ENCODE results near the gene PPM1E. TPM values are rescaled to one million over a fixed set of nuclear protein-coding genes. Genes with fewer than 3 reads are reported as not detected.

PPM1E gene
- polyA plus RNA-seq, 3 donors: not detected

- H3K4me2 ChIP-seq (replicated peaks; ENCODE audit: extremely low read depth, low read length, poor library complexity, severe bottlenecking): no peak overlapping the region
- H3K9me3 Mint-ChIP-seq: no peaks in the 10 kb centered on the region
- no peaks in the 10 kb centered on the region for H3K4me1 Mint-ChIP-seq
- no peak overlapping the region for H3K27ac Mint-ChIP-seq
- H3K36me3 Mint-ChIP-seq: peaks cover 38 to 49% of the 10 kb centered on the region in 2 donors
- TF ChIP-seq CTCF (IDR thresholded peaks at IDR 0.05): no peak
- H3K4me3 ChIP-seq (replicated peaks in 1 of 3; ENCODE audit: low read depth in 2 of 3, low read length in 3 of 3): no peak overlapping the region
- no peak overlapping the region for H2AFZ ChIP-seq (ENCODE audit: insufficient read depth, low read depth, low read length, poor library complexity, severe bottlenecking)
- DNase-seq: no peak
- no peak overlapping the region for H3K27ac ChIP-seq (ENCODE audit: low read depth in 1 of 2, low read length in 2 of 2)
- H3K27me3 Mint-ChIP-seq (ENCODE audit: low read depth in 3 of 3): no peaks in the 10 kb centered on the region
- no peaks in the 10 kb centered on the region for H3K79me2 ChIP-seq (ENCODE audit: insufficient read depth, low read length)
- H3K9ac ChIP-seq (ENCODE audit: insufficient read depth, low read length, poor library complexity, severe bottlenecking): no peak overlapping the region
- no peaks in the 10 kb centered on the region for H3K4me1 ChIP-seq (ENCODE audit: control insufficient read depth in 1 of 2, insufficient read depth in 2 of 2, low read length in 2 of 2)
- H3K9me3 ChIP-seq (replicated peaks in 1 of 2; ENCODE audit: control insufficient read depth in 1 of 2, insufficient read depth in 1 of 2, low read length in 2 of 2): no peaks in the 10 kb centered on the region
- H4K20me1 ChIP-seq (ENCODE audit: insufficient read depth, low read length): no peaks in the 10 kb centered on the region
- no peaks in the 10 kb centered on the region for H3K27me3 ChIP-seq (ENCODE audit: control insufficient read depth in 2 of 2, insufficient read depth in 2 of 2, low read length in 2 of 2)
- intact Hi-C loops (cut with micrococcal nuclease): no loop called here
- H3K4me3 Mint-ChIP-seq: no peak overlapping the region
- WGBS (ENCODE audit: insufficient coverage): 100% methylated on average over 1 of the region's 2 CpGs
- H3K36me3 ChIP-seq (replicated peaks in 1 of 2; ENCODE audit: control insufficient read depth in 1 of 2, insufficient read depth in 2 of 2, low read length in 2 of 2): peaks cover 15 to 43% of the 10 kb centered on the region in 2 donors
These were observed 256.3 kb downstream of the PPM1E start for GRCh38 chr17:59011975-59012374.

- no peaks in the 10 kb centered on the region for H3K9me3 ChIP-seq (replicated peaks in 1 of 2; ENCODE audit: control insufficient read depth in 1 of 2, insufficient read depth in 1 of 2, low read length in 2 of 2)
- peaks cover 3 to 17% of the 10 kb centered on the region in 2 donors for H3K36me3 ChIP-seq (replicated peaks in 1 of 2; ENCODE audit: control insufficient read depth in 1 of 2, insufficient read depth in 2 of 2, low read length in 2 of 2)
- Mint-ChIP-seq H3K27ac (no peak overlapping the region), H3K4me1 (no peaks in the 10 kb centered on the region), H3K27me3 (ENCODE audit: low read depth in 3 of 3) (peaks cover 0 to 2% (median 0%) of the 10 kb centered on the region in 3 donors), H3K4me3 (no peak overlapping the region), H3K36me3 (peaks cover 28 to 42% of the 10 kb centered on the region in 2 donors), H3K9me3 (peaks cover 0 to 5% (median 2%) of the 10 kb centered on the region in 7 donors)
- DNase-seq: no peak
- TF ChIP-seq CTCF (IDR thresholded peaks at IDR 0.05): no peak
- H3K27ac ChIP-seq (ENCODE audit: low read depth in 1 of 2, low read length in 2 of 2): no peak overlapping the region
- WGBS (ENCODE audit: insufficient coverage): no CpG with 5 or more reads among the region's 1 CpG
- H3K27me3 ChIP-seq (ENCODE audit: control insufficient read depth in 2 of 2, insufficient read depth in 2 of 2, low read length in 2 of 2): no peaks in the 10 kb centered on the region
- intact Hi-C loops (cut with micrococcal nuclease): no loop called here
- H3K4me2 ChIP-seq (replicated peaks; ENCODE audit: extremely low read depth, low read length, poor library complexity, severe bottlenecking): no peak overlapping the region
- no peak overlapping the region for H2AFZ ChIP-seq (ENCODE audit: insufficient read depth, low read depth, low read length, poor library complexity, severe bottlenecking)
- no peaks in the 10 kb centered on the region for H3K4me1 ChIP-seq (ENCODE audit: control insufficient read depth in 1 of 2, insufficient read depth in 2 of 2, low read length in 2 of 2)
- no peaks in the 10 kb centered on the region for H3K79me2 ChIP-seq (ENCODE audit: insufficient read depth, low read length)
- no peaks in the 10 kb centered on the region for H4K20me1 ChIP-seq (ENCODE audit: insufficient read depth, low read length)
- no peak overlapping the region for H3K4me3 ChIP-seq (replicated peaks in 1 of 3; ENCODE audit: low read depth in 2 of 3, low read length in 3 of 3)
- no peak overlapping the region for H3K9ac ChIP-seq (ENCODE audit: insufficient read depth, low read length, poor library complexity, severe bottlenecking)
These were observed 262.4 kb downstream of the PPM1E start for GRCh38 chr17:59018019-59018418.

Measured in CD14-positive monocyte (primary cell).